Neural crest cell (in vitro differentiated cells): ENCODE results near the gene NMNAT2. TPM values are rescaled to one million over a fixed set of nuclear protein-coding genes. Genes with fewer than 3 reads are reported as not detected.

Experiments
- DNase-seq: peaks from one replicate; pipeline ENCODE4 v3.0.0; 2021; ENCODE audit warnings: low read depth, mixed read lengths, low spot score
- H3K27ac Mint-ChIP-seq: one replicate; pipeline ENCODE4 v1.8.0; 2021; ENCODE audit warnings: mild to moderate bottlenecking, mixed read lengths; ENCODE audit not compliant: unreplicated experiment
- H3K27me3 Mint-ChIP-seq: 2 replicates; pipeline ENCODE4 v1.8.0; 2021; ENCODE audit warnings: low read depth, mild to moderate bottlenecking, mixed read lengths
- H3K36me3 Mint-ChIP-seq: 2 replicates; pipeline ENCODE4 v1.8.0; 2021; ENCODE audit warnings: low read depth, mild to moderate bottlenecking, mixed read lengths
- H3K4me1 Mint-ChIP-seq: 2 replicates; pipeline ENCODE4 v1.8.0; 2021; ENCODE audit warnings: mixed read lengths
- H3K4me3 Mint-ChIP-seq: one replicate; pipeline ENCODE4 v1.8.0; 2021; ENCODE audit warnings: mild to moderate bottlenecking, mixed read lengths
- H3K9me3 Mint-ChIP-seq: 2 replicates; pipeline ENCODE4 v1.8.0; 2021; ENCODE audit warnings: mixed read lengths
- total RNA-seq: library from RNA; stranded (reverse); gene quantifications from 2 replicates; pipeline ENCODE4 v1.2.1, GENCODE V29; 2021
- TF ChIP-seq, protein P1 (sequence below): fragments of 200-600 bp; sonication (generic); conservative IDR thresholded peaks from 2 replicates; pipeline ENCODE4 v1.5.0; 2021; ENCODE audit warnings: antibody characterized with exemption, mild to moderate bottlenecking

The NMNAT2 gene
- total RNA-seq, 1 donor from 2014 or later, result 4.5 TPM

DNA sequence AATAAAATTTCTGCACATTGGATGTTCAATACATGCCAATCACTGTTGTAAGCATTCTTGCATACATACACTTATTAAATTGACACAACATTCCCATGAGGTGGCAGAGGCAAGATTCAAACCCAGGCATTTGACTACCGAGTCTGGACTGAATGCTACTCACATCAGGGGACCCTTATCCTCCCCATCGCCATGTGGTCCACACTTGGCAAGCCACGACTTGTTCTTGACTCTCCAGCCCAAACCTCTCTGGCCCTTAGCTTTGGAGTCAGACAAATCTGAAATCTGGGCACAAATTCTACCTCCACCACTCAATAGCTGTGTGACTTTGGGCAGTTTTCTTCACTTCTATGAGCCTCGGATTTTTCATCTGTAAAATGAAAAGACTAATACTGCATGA lies 57.1 kb downstream of the NMNAT2 start:
- Mint-ChIP-seq H3K36me3 (peaks cover 2% of the 10 kb centered on the region), H3K9me3 (peaks cover 6% of the 10 kb centered on the region), H3K4me1 (peaks cover 4% of the 10 kb centered on the region), H3K4me3 (no peak overlapping the region), H3K27ac (no peak overlapping the region), H3K27me3 (peaks cover 3% of the 10 kb centered on the region)
- TF ChIP-seq, protein P1, sequence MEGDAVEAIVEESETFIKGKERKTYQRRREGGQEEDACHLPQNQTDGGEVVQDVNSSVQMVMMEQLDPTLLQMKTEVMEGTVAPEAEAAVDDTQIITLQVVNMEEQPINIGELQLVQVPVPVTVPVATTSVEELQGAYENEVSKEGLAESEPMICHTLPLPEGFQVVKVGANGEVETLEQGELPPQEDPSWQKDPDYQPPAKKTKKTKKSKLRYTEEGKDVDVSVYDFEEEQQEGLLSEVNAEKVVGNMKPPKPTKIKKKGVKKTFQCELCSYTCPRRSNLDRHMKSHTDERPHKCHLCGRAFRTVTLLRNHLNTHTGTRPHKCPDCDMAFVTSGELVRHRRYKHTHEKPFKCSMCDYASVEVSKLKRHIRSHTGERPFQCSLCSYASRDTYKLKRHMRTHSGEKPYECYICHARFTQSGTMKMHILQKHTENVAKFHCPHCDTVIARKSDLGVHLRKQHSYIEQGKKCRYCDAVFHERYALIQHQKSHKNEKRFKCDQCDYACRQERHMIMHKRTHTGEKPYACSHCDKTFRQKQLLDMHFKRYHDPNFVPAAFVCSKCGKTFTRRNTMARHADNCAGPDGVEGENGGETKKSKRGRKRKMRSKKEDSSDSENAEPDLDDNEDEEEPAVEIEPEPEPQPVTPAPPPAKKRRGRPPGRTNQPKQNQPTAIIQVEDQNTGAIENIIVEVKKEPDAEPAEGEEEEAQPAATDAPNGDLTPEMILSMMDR, result no peak
- DNase-seq, result no peak

DNA sequence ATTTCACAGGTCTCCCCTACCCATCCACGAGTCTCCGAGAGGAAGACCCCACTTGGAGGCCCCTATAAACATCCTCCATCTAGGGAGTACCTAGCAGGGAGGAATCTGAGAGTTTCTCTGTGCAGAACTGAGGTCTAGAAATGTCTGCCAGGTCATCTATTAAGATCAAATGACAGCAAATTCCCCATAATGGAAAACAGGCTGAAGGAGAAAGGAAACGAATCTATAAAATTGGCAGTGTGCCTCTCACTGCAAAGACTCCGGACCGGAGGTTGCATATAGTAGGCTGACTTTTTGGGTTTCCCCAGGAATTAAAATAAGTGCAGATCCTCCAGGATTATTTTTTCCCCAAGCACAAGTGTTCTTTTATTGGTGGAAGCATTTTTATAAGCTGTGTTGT lies 57.7 kb downstream of the NMNAT2 start:
- H3K4me3 Mint-ChIP-seq, result no peak overlapping the region
- TF ChIP-seq, protein P1, result no peak
- no peak overlapping the region for H3K27ac Mint-ChIP-seq
- H3K4me1 Mint-ChIP-seq, result peaks cover 4% of the 10 kb centered on the region
- peaks cover 6% of the 10 kb centered on the region for H3K9me3 Mint-ChIP-seq
- no peak for DNase-seq
- peaks cover 3% of the 10 kb centered on the region for H3K27me3 Mint-ChIP-seq
- peaks cover 2% of the 10 kb centered on the region for H3K36me3 Mint-ChIP-seq

DNA sequence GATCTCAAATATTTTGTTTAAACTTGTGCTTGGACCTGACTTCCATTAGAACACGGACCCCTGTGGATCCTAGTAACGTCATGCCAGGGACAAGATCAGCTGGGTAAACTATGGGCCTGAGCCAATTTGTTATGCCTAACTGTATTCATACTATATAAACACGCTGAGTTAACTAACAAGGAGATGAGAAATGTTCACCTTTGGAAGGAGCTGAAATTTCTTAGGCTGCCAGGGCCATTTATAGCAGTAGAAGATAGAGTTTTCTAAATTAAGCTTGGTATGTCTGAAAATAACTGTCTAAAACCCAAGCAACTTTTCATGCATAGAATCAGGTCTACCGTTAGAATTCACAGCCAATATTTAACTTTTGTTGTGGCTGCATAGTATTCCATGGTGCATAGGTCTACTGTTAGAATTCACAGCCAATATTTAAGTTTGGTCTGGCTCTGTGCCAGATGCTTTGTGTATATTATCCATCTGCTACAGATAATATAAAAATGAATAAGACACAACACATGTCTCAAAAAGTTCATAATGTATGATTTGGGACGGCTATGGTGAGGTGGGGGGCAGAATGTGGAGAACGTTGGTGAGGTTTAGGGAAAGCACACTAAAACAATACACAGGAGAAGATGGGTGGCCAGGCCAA lies 61.5 kb downstream of the NMNAT2 start:
- Mint-ChIP-seq H3K4me1 (no peaks in the 10 kb centered on the region), H3K4me3 (no peak overlapping the region), H3K27ac (no peak overlapping the region), H3K9me3 (peaks cover 6% of the 10 kb centered on the region), H3K27me3 (peaks cover 3% of the 10 kb centered on the region), H3K36me3 (peaks cover 2% of the 10 kb centered on the region)
- TF ChIP-seq, protein P1, result no peak
- DNase-seq, result no peak

DNA sequence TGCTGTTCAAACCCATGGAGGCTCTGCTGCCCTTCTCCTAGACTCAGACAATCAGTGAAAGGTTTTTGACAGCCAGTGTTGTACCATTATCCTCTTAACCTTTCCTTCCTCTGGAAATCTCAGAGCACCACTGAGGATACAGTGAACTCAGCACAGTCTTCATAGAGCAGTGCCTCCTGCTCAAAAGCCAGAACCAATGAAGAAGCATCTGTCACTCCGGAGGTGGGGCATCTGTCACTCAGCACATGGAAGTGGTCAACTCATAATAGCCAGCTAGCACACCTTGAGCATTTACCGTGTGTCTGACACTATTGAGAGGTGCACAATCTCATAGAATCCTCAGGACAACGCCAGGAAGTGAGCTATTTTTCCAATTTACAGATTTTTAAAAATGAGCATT lies 62.4 kb downstream of the NMNAT2 start:
- Mint-ChIP-seq H3K36me3 (peaks cover 2% of the 10 kb centered on the region), H3K9me3 (peaks cover 6% of the 10 kb centered on the region), H3K4me1 (no peaks in the 10 kb centered on the region), H3K27me3 (peaks cover 3% of the 10 kb centered on the region), H3K27ac (no peak overlapping the region), H3K4me3 (no peak overlapping the region)
- TF ChIP-seq, protein P1, result no peak
- DNase-seq, result no peak

DNA sequence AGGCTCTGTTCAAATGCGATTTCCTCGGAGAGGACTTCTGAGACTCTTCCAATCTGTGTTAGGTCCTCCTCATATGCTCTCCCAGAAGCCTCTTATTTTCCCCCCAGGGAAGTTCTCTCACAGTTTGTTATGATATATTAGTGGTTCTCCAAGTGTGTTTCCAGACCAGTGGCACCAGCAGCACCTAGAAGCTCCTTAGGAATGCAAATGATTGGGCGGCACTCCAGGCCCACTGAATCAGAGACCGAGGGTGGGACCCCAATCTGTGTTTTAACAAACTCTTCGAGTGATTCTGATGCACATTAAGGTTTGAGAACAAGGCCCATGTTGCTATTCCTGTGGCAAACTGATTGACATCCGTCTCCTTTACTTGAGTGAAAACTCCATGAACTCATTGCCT lies 63.0 kb downstream of the NMNAT2 start:
- Mint-ChIP-seq H3K36me3 (peaks cover 2% of the 10 kb centered on the region), H3K4me3 (no peak overlapping the region), H3K9me3 (peaks cover 6% of the 10 kb centered on the region), H3K27me3 (peaks cover 3% of the 10 kb centered on the region), H3K4me1 (peaks cover 6% of the 10 kb centered on the region), H3K27ac (no peak overlapping the region)
- DNase-seq, result no peak
- TF ChIP-seq, protein P1, result no peak
